Measurements from ENCODE around the gene NANS. TPM values are rescaled to one million over a fixed set of nuclear protein-coding genes. Genes with fewer than 3 reads are reported as not detected.

The NANS gene
- polyA plus RNA-seq, 1 donor (not counting 4 experiments of a cell fraction or from before 2014, with no cell fraction given): 63.1 TPM

DNA sequence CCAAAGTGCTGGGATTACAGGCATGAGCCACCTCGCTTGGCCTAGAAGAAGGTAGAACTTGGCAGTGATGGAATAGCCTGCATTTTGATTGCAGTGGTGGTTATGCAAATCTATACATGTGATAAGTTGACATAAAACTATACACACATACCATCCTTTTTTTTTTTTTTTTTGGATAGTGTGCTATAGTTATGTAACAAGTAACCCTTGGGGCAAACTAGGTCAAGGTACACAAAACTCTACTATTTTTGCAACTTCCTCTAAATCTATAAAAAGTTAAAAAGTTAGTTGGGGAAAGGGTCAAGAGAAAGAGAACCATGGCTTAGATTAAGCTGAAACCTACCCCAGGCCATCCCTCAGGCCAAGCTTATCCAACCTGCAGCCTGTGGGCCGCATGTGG lies 51.4 kb downstream of the NANS start:
- Histone ChIP-seq H3K27me3 (ENCODE audit: control insufficient read depth, extremely low read depth, insufficient read depth, low read length) (no peaks in the 10 kb centered on the region), H3K9me3 (ENCODE audit: control insufficient read depth, low read depth, low read length) (no peaks in the 10 kb centered on the region), H3K4me3 (ENCODE audit: control insufficient read depth in 2 of 3, extremely low read depth in 1 of 3, insufficient read depth in 2 of 3, low read depth in 1 of 3, low read length in 3 of 3) (no peak overlapping the region), H3K79me2 (ENCODE audit: control insufficient read depth, insufficient read depth, low read length) (peaks cover 13% of the 10 kb centered on the region), H3K9ac (ENCODE audit: control insufficient read depth, extremely low read depth, insufficient read depth, low read length) (no peak overlapping the region), H4K20me1 (ENCODE audit: control insufficient read depth, extremely low read depth, insufficient read depth, low read length) (no peaks in the 10 kb centered on the region), H3K4me2 (ENCODE audit: control insufficient read depth, extremely low read depth, insufficient read depth, low read depth, low read length) (no peak overlapping the region), H3K27ac (ENCODE audit: control insufficient read depth, insufficient read depth, low read length) (no peak overlapping the region), H3K9me1 (ENCODE audit: control insufficient read depth, extremely low read depth, insufficient read depth, low read length) (no peaks in the 10 kb centered on the region), H3K4me1 (ENCODE audit: control insufficient read depth, extremely low read depth, insufficient read depth, low read length) (no peaks in the 10 kb centered on the region), H2AFZ (ENCODE audit: control insufficient read depth, low read length) (no peak overlapping the region), H3K36me3 (ENCODE audit: control insufficient read depth in 2 of 2, extremely low read depth in 1 of 2, insufficient read depth in 2 of 2, low read length in 2 of 2) (peaks cover 11 to 15% of the 10 kb centered on the region in 2 experiments)
- no peak for FAIRE-seq
- no peak for DNase-seq (ENCODE audit: low read depth, low spot score)
- dilution Hi-C loops (cut with MboI; ENCODE audit: extremely low pct_ligation_motif_present, low sequenced_read_pairs): no loop called here
- TF ChIP-seq, protein P1, sequence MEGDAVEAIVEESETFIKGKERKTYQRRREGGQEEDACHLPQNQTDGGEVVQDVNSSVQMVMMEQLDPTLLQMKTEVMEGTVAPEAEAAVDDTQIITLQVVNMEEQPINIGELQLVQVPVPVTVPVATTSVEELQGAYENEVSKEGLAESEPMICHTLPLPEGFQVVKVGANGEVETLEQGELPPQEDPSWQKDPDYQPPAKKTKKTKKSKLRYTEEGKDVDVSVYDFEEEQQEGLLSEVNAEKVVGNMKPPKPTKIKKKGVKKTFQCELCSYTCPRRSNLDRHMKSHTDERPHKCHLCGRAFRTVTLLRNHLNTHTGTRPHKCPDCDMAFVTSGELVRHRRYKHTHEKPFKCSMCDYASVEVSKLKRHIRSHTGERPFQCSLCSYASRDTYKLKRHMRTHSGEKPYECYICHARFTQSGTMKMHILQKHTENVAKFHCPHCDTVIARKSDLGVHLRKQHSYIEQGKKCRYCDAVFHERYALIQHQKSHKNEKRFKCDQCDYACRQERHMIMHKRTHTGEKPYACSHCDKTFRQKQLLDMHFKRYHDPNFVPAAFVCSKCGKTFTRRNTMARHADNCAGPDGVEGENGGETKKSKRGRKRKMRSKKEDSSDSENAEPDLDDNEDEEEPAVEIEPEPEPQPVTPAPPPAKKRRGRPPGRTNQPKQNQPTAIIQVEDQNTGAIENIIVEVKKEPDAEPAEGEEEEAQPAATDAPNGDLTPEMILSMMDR (optimal IDR thresholded peaks at IDR 0.05 in 1 of 3, IDR thresholded peaks at IDR 0.05 in 1 of 3, conservative IDR thresholded peaks at IDR 0.05 in 1 of 3; ENCODE audit: extremely low read depth in 1 of 3, insufficient read depth in 2 of 3, low read length in 3 of 3): no peak

DNA sequence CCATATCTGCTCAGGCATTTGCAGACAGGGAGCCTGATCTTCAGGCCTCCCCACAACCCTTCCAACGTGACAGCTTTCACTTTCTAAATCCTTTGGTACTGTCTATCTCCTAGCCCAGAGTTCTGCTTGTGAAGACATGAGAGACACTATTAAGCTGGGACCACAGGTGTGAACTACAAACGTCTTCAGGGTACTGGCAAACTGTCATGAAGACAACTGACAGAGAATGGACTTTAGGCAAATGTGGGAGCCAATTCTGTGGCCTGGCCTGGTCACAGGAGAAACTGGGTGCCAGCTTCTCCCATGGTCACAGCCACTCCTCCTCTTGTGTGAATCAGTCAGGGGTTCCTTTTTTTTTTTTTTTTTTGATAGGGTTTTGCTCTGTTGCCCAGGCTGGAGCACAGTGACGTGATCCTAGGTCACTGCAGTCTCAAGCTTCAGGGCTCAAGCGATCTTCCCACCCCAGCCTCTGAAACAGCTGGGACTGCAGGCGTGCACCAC lies 52.0 kb downstream of the NANS start:
- no peaks in the 10 kb centered on the region for H3K4me1 ChIP-seq (ENCODE audit: control insufficient read depth, extremely low read depth, insufficient read depth, low read length)
- DNase-seq (ENCODE audit: low read depth, low spot score) (no peak), FAIRE-seq (no peak)
- dilution Hi-C loops (cut with MboI; ENCODE audit: extremely low pct_ligation_motif_present, low sequenced_read_pairs): no loop called here
- H4K20me1 ChIP-seq (ENCODE audit: control insufficient read depth, extremely low read depth, insufficient read depth, low read length): no peaks in the 10 kb centered on the region
- no peaks in the 10 kb centered on the region for H3K27me3 ChIP-seq (ENCODE audit: control insufficient read depth, extremely low read depth, insufficient read depth, low read length)
- peaks cover 11 to 15% of the 10 kb centered on the region in 2 experiments for H3K36me3 ChIP-seq (ENCODE audit: control insufficient read depth in 2 of 2, extremely low read depth in 1 of 2, insufficient read depth in 2 of 2, low read length in 2 of 2)
- no peak overlapping the region for H3K27ac ChIP-seq (ENCODE audit: control insufficient read depth, insufficient read depth, low read length)
- no peaks in the 10 kb centered on the region for H3K9me3 ChIP-seq (ENCODE audit: control insufficient read depth, low read depth, low read length)
- H3K9me1 ChIP-seq (ENCODE audit: control insufficient read depth, extremely low read depth, insufficient read depth, low read length): no peaks in the 10 kb centered on the region
- no peak for TF ChIP-seq EZH2 (IDR thresholded peaks at IDR 0.05; ENCODE audit: low read length)
- TF ChIP-seq, protein P1 (optimal IDR thresholded peaks at IDR 0.05 in 1 of 3, IDR thresholded peaks at IDR 0.05 in 1 of 3, conservative IDR thresholded peaks at IDR 0.05 in 1 of 3; ENCODE audit: extremely low read depth in 1 of 3, insufficient read depth in 2 of 3, low read length in 3 of 3): no peak
- H3K9ac ChIP-seq (ENCODE audit: control insufficient read depth, extremely low read depth, insufficient read depth, low read length): no peak overlapping the region
- H3K4me3 ChIP-seq (ENCODE audit: control insufficient read depth in 2 of 3, extremely low read depth in 1 of 3, insufficient read depth in 2 of 3, low read depth in 1 of 3, low read length in 3 of 3): no peak overlapping the region
- no peak overlapping the region for H2AFZ ChIP-seq (ENCODE audit: control insufficient read depth, low read length)
- peaks cover 13% of the 10 kb centered on the region for H3K79me2 ChIP-seq (ENCODE audit: control insufficient read depth, insufficient read depth, low read length)
- no peak overlapping the region for H3K4me2 ChIP-seq (ENCODE audit: control insufficient read depth, extremely low read depth, insufficient read depth, low read depth, low read length)
